Liver (tissue), 9 donors: ENCODE data around the gene PFDN4. TPM values are rescaled to one million over a fixed set of nuclear protein-coding genes. Genes with fewer than 3 reads are reported as not detected.
A peak's percentile ranks its signal among the peaks of the same experiment; 100 is the strongest.

Source experiments
- DNase-seq: peaks from one replicate; pipeline ENCODE4 v3.0.0-alpha.2; 2017; ENCODE audit warnings: low spot score
- H3K27ac ChIP-seq, 2 donors: one replicate each; pipeline ENCODE4 v1.7.0; 2013; ENCODE audit warnings: inconsistent platforms in 2 of 2, low read length in 2 of 2, control low read depth in 1 of 2, low read depth in 1 of 2, mild to moderate bottlenecking in 1 of 2
- H3K27me3 ChIP-seq, 4 donors: one replicate each; pipeline versions ENCODE4 v1.6.1 to v1.7.0; 2013; ENCODE audit warnings: low read length in 3 of 4, inconsistent platforms in 1 of 4, mild to moderate bottlenecking in 1 of 4, moderate library complexity in 1 of 4; ENCODE audit not compliant: control insufficient read depth in 4 of 4, insufficient read depth in 4 of 4
- H3K36me3 ChIP-seq, 4 donors: one replicate each; pipeline versions ENCODE4 v1.6.1 to v1.7.0; 2013; ENCODE audit warnings: low read length in 3 of 4, mild to moderate bottlenecking in 3 of 4, low read depth in 1 of 4, moderate library complexity in 1 of 4; ENCODE audit not compliant: control insufficient read depth in 4 of 4, insufficient read depth in 3 of 4
- H3K4me1 ChIP-seq, 4 donors: one replicate each; pipeline versions ENCODE4 v1.6.1 to v1.7.0; 2013; ENCODE audit warnings: low read length in 3 of 4, mild to moderate bottlenecking in 3 of 4, moderate library complexity in 1 of 4; ENCODE audit not compliant: control insufficient read depth in 4 of 4, insufficient read depth in 4 of 4
- H3K4me3 ChIP-seq, 3 donors: one replicate each; pipeline versions ENCODE4 v1.6.1 to v1.7.0; 2013; ENCODE audit warnings: low read length in 3 of 3, control low read depth in 1 of 3, low read depth in 1 of 3, mild to moderate bottlenecking in 1 of 3
- H3K9ac ChIP-seq, 2 donors: one replicate each; pipeline ENCODE4 v1.7.0; 2013; ENCODE audit warnings: low read length in 2 of 2, mild to moderate bottlenecking in 2 of 2, moderate library complexity in 2 of 2, control low read depth in 1 of 2, low read depth in 1 of 2
- H3K9me3 ChIP-seq, 4 donors: one replicate each; pipeline versions ENCODE4 v1.6.1 to v1.7.0; 2013; ENCODE audit warnings: low read length in 3 of 4; ENCODE audit not compliant: control insufficient read depth in 4 of 4
- ATF3 ChIP-seq: IDR thresholded peaks from 2 replicates; pipeline ENCODE4 v1.6.1; 2016; ENCODE audit warnings: antibody characterized with exemption
- CTCF ChIP-seq: fragments of 150-350 bp; IDR thresholded peaks from 2 replicates; pipeline ENCODE4 v1.5.1; 2017; ENCODE audit warnings: improper control_type of control experiment, low read depth, low read length; ENCODE audit not compliant: missing input control
- EGR1 ChIP-seq, 2 donors: IDR thresholded peaks; 2 replicates each; pipeline ENCODE4 v1.6.1; 2016 to 2018; ENCODE audit warnings: antibody characterized with exemption in 2 of 2, low read depth in 2 of 2
- FOXA1 ChIP-seq: IDR thresholded peaks from 2 replicates; pipeline ENCODE4 v1.6.1; 2016; ENCODE audit warnings: antibody characterized with exemption
- FOXA2 ChIP-seq: IDR thresholded peaks from 2 replicates; pipeline ENCODE4 v1.6.1; 2016; ENCODE audit warnings: antibody characterized with exemption
- GABPA ChIP-seq, 2 donors: IDR thresholded peaks in 1 of 2; conservative IDR thresholded peaks in 1 of 2; 2 replicates each; pipeline ENCODE4 v1.6.1; 2016; ENCODE audit warnings: antibody characterized with exemption in 2 of 2, mild to moderate bottlenecking in 1 of 2, moderate library complexity in 1 of 2
- HNF4A ChIP-seq, 2 donors: conservative IDR thresholded peaks; 2 replicates each; pipeline ENCODE4 v1.6.1; 2016; ENCODE audit warnings: antibody characterized with exemption in 2 of 2, mild to moderate bottlenecking in 2 of 2
- HNF4G ChIP-seq: IDR thresholded peaks from 2 replicates; pipeline ENCODE4 v1.6.1; 2016; ENCODE audit warnings: antibody characterized with exemption
- JUND ChIP-seq, 2 donors: IDR thresholded peaks; 2 replicates each; pipeline ENCODE4 v1.6.1; 2016; ENCODE audit warnings: antibody characterized with exemption in 2 of 2
- MAX ChIP-seq: IDR thresholded peaks from 2 replicates; pipeline ENCODE4 v1.6.1; 2016; ENCODE audit warnings: antibody characterized with exemption
- NR2F2 ChIP-seq: IDR thresholded peaks from 2 replicates; pipeline ENCODE4 v1.6.1; 2016; ENCODE audit warnings: antibody characterized with exemption
- RAD21 ChIP-seq, 2 donors: IDR thresholded peaks; 2 replicates each; pipeline ENCODE4 v1.6.1; 2016; ENCODE audit warnings: antibody characterized with exemption in 2 of 2, mild to moderate bottlenecking in 2 of 2
- REST ChIP-seq: IDR thresholded peaks from 2 replicates; pipeline ENCODE4 v1.6.1; 2016; ENCODE audit warnings: antibody characterized with exemption, mild to moderate bottlenecking
- RXRA ChIP-seq, 2 donors: IDR thresholded peaks; 2 replicates each; pipeline ENCODE4 v1.6.1; 2017 to 2018; ENCODE audit warnings: antibody characterized with exemption in 2 of 2, mild to moderate bottlenecking in 1 of 2
- SP1 ChIP-seq: IDR thresholded peaks from 2 replicates; pipeline ENCODE4 v1.6.1; 2018; ENCODE audit warnings: antibody characterized with exemption, mild to moderate bottlenecking
- TAF1 ChIP-seq: conservative IDR thresholded peaks from 2 replicates; pipeline ENCODE4 v1.6.1; 2016; ENCODE audit warnings: antibody characterized with exemption, mild to moderate bottlenecking
- YY1 ChIP-seq: IDR thresholded peaks from 2 replicates; pipeline ENCODE4 v1.6.1; 2016; ENCODE audit warnings: antibody characterized with exemption, mild to moderate bottlenecking
- ZBTB33 ChIP-seq: IDR thresholded peaks from 2 replicates; pipeline ENCODE4 v1.6.1; 2016; ENCODE audit warnings: antibody characterized with exemption
- WGBS: extraction: QIAGEN DNeasy Blood & Tissue Kit; methylation state at CpG from one replicate; pipeline ENCODE4 v1.1.7; 2013; 5-methylcytosine and 5-hydroxymethylcytosine counted together
- polyA plus RNA-seq, 2 donors: library from polyadenylated mRNA; stranded (reverse) in 1 of 2; unstranded in 1 of 2; fragments of 200-250 nt in 1 of 2; fragments of >200 nt in 1 of 2; fragmentation: Nextera tagmentation in 1 of 2; extraction: Ambion mirVana in 1 of 2; gene quantifications; one replicate each; pipeline versions ENCODE4 v1.2.1 to v1.2.3, GENCODE V29; 2013 to 2015
- total RNA-seq, 2 donors: library from RNA; depleted of rRNA; stranded (reverse); fragments of >200 nt; gene quantifications; one replicate each; pipeline ENCODE4 v1.2.3, GENCODE V29; 2014
- donor health status: healthy.
- donor health status: healthy.
- donor health status: healthy.
- donor health status: healthy.
- donor health status: healthy.

PFDN4 gene
- total and polyA plus RNA-seq, 4 donors = 12.9 to 17.3 (median 13.5) TPM

- H3K27me3 ChIP-seq = no peaks in the 10 kb centered on the region
- no peaks in the 10 kb centered on the region for H3K9me3 ChIP-seq
- H3K4me1 ChIP-seq = peaks cover 3 to 16% (median 9%) of the 10 kb centered on the region in 4 donors
- H3K36me3 ChIP-seq = no peaks in the 10 kb centered on the region
- TF ChIP-seq GABPA (IDR thresholded peaks at IDR 0.05 in 1 of 2, conservative IDR thresholded peaks at IDR 0.05 in 1 of 2) (no peak), RAD21 (IDR thresholded peaks at IDR 0.05) (no peak), EGR1 (IDR thresholded peaks at IDR 0.05; ENCODE audit: low read depth in 2 of 2) (no peak)
- H3K4me3 ChIP-seq = peak overlapping the region; percentile 58 to 95 (median 84)
- no peak for DNase-seq
- H3K27ac ChIP-seq = peak overlapping the region; percentile 94 to 98
- H3K9ac ChIP-seq = peak overlapping the region; percentile 43 to 93
- 4% methylated on average over 15 of the region's 15 CpGs for WGBS
Observed at GRCh38 chr20:54208548-54209176, 775 bp downstream of the PFDN4 start.

GRCh38 chr20:54209216-54209813 is 1.4 kb downstream of the PFDN4 start:
- H3K36me3 ChIP-seq = no peaks in the 10 kb centered on the region
- 78% methylated on average over 5 of the region's 5 CpGs for WGBS
- no peaks in the 10 kb centered on the region for H3K27me3 ChIP-seq
- peak overlapping the region in 2 of 3 donors; percentile 58 to 95 for H3K4me3 ChIP-seq
- peaks cover 3 to 16% (median 9%) of the 10 kb centered on the region in 4 donors for H3K4me1 ChIP-seq
- H3K27ac ChIP-seq = no peak overlapping the region
- DNase-seq = no peak
- H3K9ac ChIP-seq = peak overlapping the region in 1 of 2 donors; percentile 93
- TF ChIP-seq FOXA1 = no peak
- no peak for TF ChIP-seq MAX
- TF ChIP-seq HNF4G = no peak
- TF ChIP-seq ATF3 = no peak
- TF ChIP-seq NR2F2 = no peak
- no peak for TF ChIP-seq HNF4A (conservative IDR thresholded peaks at IDR 0.05)
- TF ChIP-seq FOXA2 = no peak
- TF ChIP-seq JUND (IDR thresholded peaks at IDR 0.05) = no peak
- TF ChIP-seq SP1 = no peak
- no peak for TF ChIP-seq TAF1
- no peak for TF ChIP-seq GABPA (IDR thresholded peaks at IDR 0.05 in 1 of 2, conservative IDR thresholded peaks at IDR 0.05 in 1 of 2)
- no peak for TF ChIP-seq YY1
- no peak for TF ChIP-seq CTCF
- no peak for TF ChIP-seq RXRA (IDR thresholded peaks at IDR 0.05)
- no peak for TF ChIP-seq ZBTB33
- TF ChIP-seq REST = no peak
- no peak for TF ChIP-seq EGR1 (IDR thresholded peaks at IDR 0.05; ENCODE audit: low read depth in 2 of 2)
- TF ChIP-seq RAD21 (IDR thresholded peaks at IDR 0.05) = no peak
- no peaks in the 10 kb centered on the region for H3K9me3 ChIP-seq
